H9 (cell line): ENCODE results near the gene CDC45. TPM values are rescaled to one million over a fixed set of nuclear protein-coding genes. Genes with fewer than 3 reads are reported as not detected.

Experiments used
- DNase-seq: peaks from one replicate; pipeline ENCODE4 v3.0.0-alpha.2; 2017
- H2AFZ ChIP-seq: one replicate; pipeline ENCODE4 v1.6.1; 2013; ENCODE audit warnings: mild to moderate bottlenecking, low read length, control low read depth, moderate library complexity
- H2AK5ac ChIP-seq: 2 replicates; pipeline ENCODE4 v1.6.1; 2013; ENCODE audit warnings: low read length, control low read depth, mixed read lengths; ENCODE audit not compliant: insufficient read length
- H2BK120ac ChIP-seq: one replicate; pipeline ENCODE4 v1.6.1; 2013; ENCODE audit warnings: low read depth, mild to moderate bottlenecking, low read length, control low read depth, inconsistent platforms; ENCODE audit not compliant: poor library complexity, severe bottlenecking
- H2BK12ac ChIP-seq: 2 replicates; pipeline ENCODE4 v1.6.1; 2013; ENCODE audit warnings: low read length, control low read depth, mixed read lengths, low read depth; ENCODE audit not compliant: insufficient read length
- H2BK15ac ChIP-seq: 2 replicates; pipeline ENCODE4 v1.6.1; 2013; ENCODE audit warnings: low read depth, low read length, control low read depth
- H2BK20ac ChIP-seq: one replicate; pipeline ENCODE4 v1.6.1; 2013; ENCODE audit warnings: low read depth, mild to moderate bottlenecking, low read length, control low read depth, inconsistent platforms; ENCODE audit not compliant: poor library complexity, severe bottlenecking
- H2BK5ac ChIP-seq: 2 replicates; pipeline ENCODE4 v1.6.1; 2013; ENCODE audit warnings: low read length, control low read depth, mixed read lengths; ENCODE audit not compliant: insufficient read length
- H3K14ac ChIP-seq: 2 replicates; pipeline ENCODE4 v1.6.1; 2013; ENCODE audit warnings: low read length, control low read depth; ENCODE audit not compliant: insufficient read depth
- H3K18ac ChIP-seq: 2 replicates; pipeline ENCODE4 v1.6.1; 2013; ENCODE audit warnings: low read depth, mild to moderate bottlenecking, mixed read lengths, low read length, control low read depth; ENCODE audit not compliant: insufficient read length
- H3K23ac ChIP-seq: 2 replicates; pipeline ENCODE4 v1.6.1; 2013; ENCODE audit warnings: low read length, control low read depth, mixed read lengths, low read depth; ENCODE audit not compliant: insufficient read length
- H3K23me2 ChIP-seq: 2 replicates; pipeline ENCODE4 v1.6.1; 2013; ENCODE audit warnings: low read depth, mild to moderate bottlenecking, mixed read lengths, low read length, control low read depth; ENCODE audit not compliant: insufficient read length, poor library complexity, severe bottlenecking
- H3K27ac ChIP-seq: 2 replicates; pipeline ENCODE4 v1.5.1; 2013; ENCODE audit warnings: low read length, control low read depth, mixed read lengths, low read depth; ENCODE audit not compliant: insufficient read length
- H3K27me3 ChIP-seq: 2 replicates; pipeline ENCODE4 v1.6.1; 2013; ENCODE audit warnings: low read length, control low read depth, inconsistent platforms; ENCODE audit not compliant: insufficient read depth
- H3K4ac ChIP-seq: 2 replicates; pipeline ENCODE4 v1.6.1; 2013; ENCODE audit warnings: low read depth, mild to moderate bottlenecking, control low read depth, inconsistent platforms, low read length, moderate library complexity
- H3K4me1 ChIP-seq: 2 replicates; pipeline ENCODE4 v1.6.1; 2013; ENCODE audit warnings: low read length, control low read depth, inconsistent platforms; ENCODE audit not compliant: insufficient read depth
- H3K4me2 ChIP-seq: 2 replicates; pipeline ENCODE4 v1.6.1; 2013; ENCODE audit warnings: low read length, control low read depth, mixed read lengths; ENCODE audit not compliant: insufficient read length, insufficient read depth
- H3K56ac ChIP-seq: 2 replicates; pipeline ENCODE4 v1.6.1; 2013; ENCODE audit warnings: low read depth, mild to moderate bottlenecking, mixed read lengths, low read length, control low read depth; ENCODE audit not compliant: insufficient read length
- H3K79me1 ChIP-seq: 2 replicates; pipeline ENCODE4 v1.6.1; 2013; ENCODE audit warnings: low read depth, mild to moderate bottlenecking, moderate library complexity, low read length, control low read depth, inconsistent platforms; ENCODE audit not compliant: insufficient read depth, poor library complexity, severe bottlenecking
- H3K79me2 ChIP-seq: 2 replicates; pipeline ENCODE4 v1.6.1; 2013; ENCODE audit warnings: low read length, control low read depth, inconsistent platforms; ENCODE audit not compliant: insufficient read depth
- H3K9ac ChIP-seq: 2 replicates; pipeline ENCODE4 v1.6.1; 2013; ENCODE audit warnings: low read length, control low read depth, mixed read lengths; ENCODE audit not compliant: insufficient read length; ENCODE audit errors: extremely low read depth
- H3K9me3 ChIP-seq: one replicate; pipeline ENCODE4 v1.6.1; 2013; ENCODE audit warnings: low read depth, low read length, inconsistent platforms; ENCODE audit not compliant: control insufficient read depth
- H3T11ph ChIP-seq: one replicate; pipeline ENCODE4 v1.6.1; 2013; ENCODE audit warnings: mild to moderate bottlenecking, low read length, control low read depth, inconsistent platforms
- H4K20me1 ChIP-seq: one replicate; pipeline ENCODE4 v1.6.1; 2013; ENCODE audit not compliant: control insufficient read depth, insufficient read length, insufficient read depth
- H4K5ac ChIP-seq: 2 replicates; pipeline ENCODE4 v1.6.1; 2013; ENCODE audit warnings: low read depth, mild to moderate bottlenecking, mixed read lengths, low read length, control low read depth; ENCODE audit not compliant: insufficient read length
- H4K8ac ChIP-seq: replicated peaks from 2 replicates; pipeline ENCODE4 v1.6.1; 2013; ENCODE audit warnings: low read length, control low read depth, mixed read lengths, low read depth; ENCODE audit not compliant: insufficient read length
- H4K91ac ChIP-seq: 2 replicates; pipeline ENCODE4 v1.6.1; 2013; ENCODE audit warnings: low read depth, mild to moderate bottlenecking, moderate library complexity, mixed read lengths, low read length, control low read depth; ENCODE audit not compliant: insufficient read length
- H3K27ac Mint-ChIP-seq, 3 experiments: 2 replicates in 2 of 3; 3 replicates in 1 of 3; pipeline ENCODE4 v1.8.0; 2020 to 2021; ENCODE audit warnings: mixed read lengths in 3 of 3, mild to moderate bottlenecking in 1 of 3, moderate library complexity in 1 of 3
- H3K27me3 Mint-ChIP-seq: 2 replicates; pipeline ENCODE4 v1.8.0; 2021; ENCODE audit warnings: low read depth, mild to moderate bottlenecking, moderate library complexity, mixed read lengths
- H3K36me3 Mint-ChIP-seq, 3 experiments: 2 replicates in 2 of 3; 3 replicates in 1 of 3; pipeline ENCODE4 v1.8.0; 2020 to 2021; ENCODE audit warnings: low read depth in 3 of 3, mixed read lengths in 3 of 3; ENCODE audit not compliant: insufficient read depth in 1 of 3
- H3K4me1 Mint-ChIP-seq, 2 experiments: 2 replicates each; pipeline ENCODE4 v1.8.0; 2020; ENCODE audit warnings: mixed read lengths in 2 of 2
- H3K4me3 Mint-ChIP-seq, 2 experiments: 2 replicates in 1 of 2; 3 replicates in 1 of 2; pipeline ENCODE4 v1.8.0; 2020 to 2021; ENCODE audit warnings: mild to moderate bottlenecking in 2 of 2, mixed read lengths in 2 of 2, moderate library complexity in 1 of 2
- H3K9me3 Mint-ChIP-seq, 2 experiments: 2 replicates in 1 of 2; 3 replicates in 1 of 2; pipeline ENCODE4 v1.8.0; 2020; ENCODE audit warnings: mild to moderate bottlenecking in 2 of 2, mixed read lengths in 2 of 2, moderate library complexity in 1 of 2
- CTCF ChIP-seq: fragments of 200-600 bp; sonication (generic); conservative IDR thresholded peaks from 3 replicates; pipeline ENCODE4 v1.8.0; 2021; ENCODE audit warnings: antibody characterized with exemption, mild to moderate bottlenecking
- WGBS: extraction: QIAGEN DNeasy Blood & Tissue Kit; methylation state at CpG from one replicate; pipeline ENCODE4 v1.1.7; 2013; ENCODE audit warnings: missing lambda C conversion rate, low lambda C conversion rate, mixed read lengths; ENCODE audit not compliant: insufficient read length; ENCODE audit errors: extremely low coverage; 5-methylcytosine and 5-hydroxymethylcytosine counted together
- total RNA-seq: library from RNA; stranded (reverse); gene quantifications from 2 replicates; pipeline ENCODE4 v1.2.1, GENCODE V29; 2021

Gene CDC45
- total RNA-seq, 1 experiment from 2014 or later = 35.7 TPM

- Mint-ChIP-seq H3K27ac (no peak overlapping the region), H3K27me3 (peaks cover 19% of the 10 kb centered on the region), H3K36me3 (peaks cover 16 to 31% (median 31%) of the 10 kb centered on the region in 3 experiments; a peak in 6 of 7 replicates), H3K4me3 (no peak overlapping the region), H3K9me3 (no peaks in the 10 kb centered on the region; a peak in 1 of 5 replicates), H3K4me1 (peaks cover 9% of the 10 kb centered on the region in 2 experiments)
- Histone ChIP-seq H3T11ph (no peak overlapping the region), H2BK5ac (no peak overlapping the region), H4K8ac (no peak overlapping the region), H3K9ac (no peak overlapping the region), H2BK20ac (no peak overlapping the region), H2AFZ (no peak overlapping the region), H3K4me1 (no peaks in the 10 kb centered on the region), H4K20me1 (peaks cover 2% of the 10 kb centered on the region), H3K79me1 (no peaks in the 10 kb centered on the region), H3K23me2 (peaks cover 4% of the 10 kb centered on the region), H4K91ac (no peak overlapping the region), H3K56ac (no peak overlapping the region), H3K4ac (no peak overlapping the region), H3K14ac (no peak overlapping the region), H3K23ac (no peak overlapping the region), H3K27ac (no peak overlapping the region), H3K9me3 (no peaks in the 10 kb centered on the region), H4K5ac (no peak overlapping the region), H2BK120ac (no peak overlapping the region), H3K4me2 (no peak overlapping the region), H2BK15ac (no peak overlapping the region), H3K18ac (no peak overlapping the region), H2BK12ac (no peak overlapping the region), H3K27me3 (no peaks in the 10 kb centered on the region; the same call in 1 of the 2 replicates), H2AK5ac (no peak overlapping the region), H3K79me2 (no peaks in the 10 kb centered on the region; the same call in 1 of the 2 replicates)
- no peak for DNase-seq
- WGBS = no CpG with 5 or more reads among the region's 2 CpGs
- no peak for TF ChIP-seq CTCF
Observed at GRCh38 chr22:19442166-19442565, 37.6 kb upstream of the CDC45 start.
